Measurements from ENCODE around the gene MYCBPAP. TPM values are rescaled to one million over a fixed set of nuclear protein-coding genes. Genes with fewer than 3 reads are reported as not detected.

The MYCBPAP gene
- total RNA-seq, 4 donors from 2014 or later = 0.78 to 3.2 (median 1.6) TPM

DNA sequence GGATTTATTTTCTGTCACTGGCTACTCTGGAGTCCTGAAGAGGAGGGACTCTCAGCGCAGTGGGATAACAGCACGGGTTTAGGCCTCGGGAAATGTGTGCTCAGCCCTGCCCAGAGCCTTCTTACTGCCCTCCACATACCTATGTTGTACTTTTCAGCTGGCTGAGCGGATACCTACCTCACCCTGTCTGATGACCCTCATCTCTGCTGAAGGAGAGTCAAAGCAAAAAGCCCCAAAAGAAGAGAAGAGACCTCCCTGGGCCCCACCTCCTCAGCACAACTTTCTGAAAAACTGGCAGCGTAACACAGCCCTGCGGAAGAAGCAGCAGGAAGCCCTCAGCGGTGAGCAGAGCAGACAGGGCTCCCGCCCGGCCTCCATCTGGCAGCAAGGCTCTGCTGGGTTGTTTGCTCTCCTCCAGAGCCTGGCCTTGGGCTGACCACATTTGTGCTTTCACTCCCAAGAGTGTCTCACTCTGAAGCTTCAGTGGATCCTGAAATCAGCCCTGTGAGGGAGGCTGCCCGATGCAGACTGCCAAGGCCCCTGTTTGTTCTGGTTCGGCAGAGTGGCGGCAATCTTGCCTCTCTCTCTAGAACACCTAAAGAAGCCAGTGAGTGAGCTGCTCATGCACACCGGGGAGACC, 10.3 kb downstream of the MYCBPAP start:
- intact Hi-C loops (cut with DNase I) = no loop called here
- peak overlapping the region; percentile 43 to 63 (median 47) for H3K27ac ChIP-seq
- H3K4me3 ChIP-seq (replicated peaks in 1 of 3) = no peak overlapping the region
- no peaks in the 10 kb centered on the region for H3K36me3 ChIP-seq
- WGBS, 2 donors = 47 to 58% methylated on average over 13 of the region's 13 CpGs
- H3K9me3 ChIP-seq = no peaks in the 10 kb centered on the region
- H3K4me1 ChIP-seq = peaks cover 21 to 23% of the 10 kb centered on the region in 2 donors
- H3K27me3 ChIP-seq = no peaks in the 10 kb centered on the region
- DNase-seq = peak; percentile 76
- TF ChIP-seq CTCF (IDR thresholded peaks at IDR 0.05) = no peak
- TF ChIP-seq POLR2A (IDR thresholded peaks at IDR 0.05) = no peak

DNA sequence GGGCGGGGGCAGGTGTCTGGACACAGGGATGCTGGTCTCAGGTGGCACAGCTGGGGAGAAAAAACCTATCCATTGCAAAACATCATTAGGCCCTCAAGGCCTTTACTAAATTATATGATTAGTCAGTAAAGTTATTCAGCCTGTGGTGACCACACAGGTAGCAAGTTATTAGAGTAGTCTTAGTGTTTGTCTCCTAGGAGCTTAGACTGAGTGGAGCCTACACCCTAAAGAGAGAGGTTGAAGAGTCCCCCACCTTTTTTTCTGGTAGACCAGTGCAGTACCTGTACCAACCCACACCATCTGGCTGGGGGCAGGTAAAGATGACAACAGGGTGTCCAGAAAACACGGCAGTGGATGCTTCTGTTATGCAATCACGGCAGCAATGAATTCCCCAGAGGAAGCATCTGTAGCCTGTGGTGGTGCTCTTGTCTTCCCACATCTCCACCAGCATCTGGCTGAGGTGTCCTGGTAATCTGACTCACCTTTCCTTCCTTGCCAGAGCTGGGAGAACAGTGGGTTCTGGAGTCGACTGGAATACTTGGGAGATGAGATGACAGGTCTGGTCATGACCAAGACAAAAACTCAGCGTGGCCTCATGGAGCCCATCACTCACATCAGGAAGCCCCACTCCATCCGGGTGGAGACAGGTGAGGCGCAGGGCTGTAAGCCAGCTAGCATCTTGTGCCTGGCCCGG, 11.0 kb downstream of the MYCBPAP start:
- Histone ChIP-seq H3K27ac (peak overlapping the region; percentile 18 to 63 (median 43)), H3K9me3 (no peaks in the 10 kb centered on the region), H3K4me3 (replicated peaks in 1 of 3) (no peak overlapping the region), H3K4me1 (peaks cover 21 to 23% of the 10 kb centered on the region in 2 donors), H3K36me3 (no peaks in the 10 kb centered on the region), H3K27me3 (no peaks in the 10 kb centered on the region)
- TF ChIP-seq POLR2A (IDR thresholded peaks at IDR 0.05) (no peak), CTCF (IDR thresholded peaks at IDR 0.05) (no peak)
- 83 to 87% methylated on average over 4 to 8 of the region's 8 CpGs for WGBS, 2 donors
- intact Hi-C loops (cut with DNase I) = no loop called here
- no peak for DNase-seq

DNA sequence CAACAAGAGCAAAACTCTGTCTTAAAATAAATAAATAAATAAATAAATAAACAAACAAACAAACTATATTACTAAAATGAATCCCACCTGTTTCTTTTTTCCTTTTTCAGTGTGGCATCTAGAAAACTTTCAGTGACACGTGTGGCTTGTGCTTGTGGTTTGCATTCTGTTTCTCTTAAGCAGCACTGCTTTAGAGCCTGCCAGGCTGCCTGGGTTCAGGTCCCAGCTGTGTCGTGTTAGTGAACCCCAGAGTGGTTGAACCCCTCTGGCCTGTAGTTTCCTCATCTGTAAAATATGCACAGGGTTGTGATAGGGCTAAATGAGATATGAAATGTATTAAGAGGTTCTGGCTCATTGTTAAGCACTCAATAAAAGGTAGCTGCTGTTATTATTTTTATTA, 12.2 kb downstream of the MYCBPAP start:
- DNase-seq = no peak
- Histone ChIP-seq H3K27me3 (no peaks in the 10 kb centered on the region), H3K36me3 (no peaks in the 10 kb centered on the region), H3K9me3 (no peaks in the 10 kb centered on the region), H3K4me3 (replicated peaks in 1 of 3) (no peak overlapping the region), H3K27ac (no peak overlapping the region), H3K4me1 (peaks cover 12 to 13% of the 10 kb centered on the region in 2 donors)
- intact Hi-C loops (cut with DNase I) = no loop called here
- WGBS, 2 donors = 85 to 86% methylated on average over 2 of the region's 2 CpGs
- TF ChIP-seq CTCF (IDR thresholded peaks at IDR 0.05) (no peak), POLR2A (IDR thresholded peaks at IDR 0.05) (no peak)

DNA sequence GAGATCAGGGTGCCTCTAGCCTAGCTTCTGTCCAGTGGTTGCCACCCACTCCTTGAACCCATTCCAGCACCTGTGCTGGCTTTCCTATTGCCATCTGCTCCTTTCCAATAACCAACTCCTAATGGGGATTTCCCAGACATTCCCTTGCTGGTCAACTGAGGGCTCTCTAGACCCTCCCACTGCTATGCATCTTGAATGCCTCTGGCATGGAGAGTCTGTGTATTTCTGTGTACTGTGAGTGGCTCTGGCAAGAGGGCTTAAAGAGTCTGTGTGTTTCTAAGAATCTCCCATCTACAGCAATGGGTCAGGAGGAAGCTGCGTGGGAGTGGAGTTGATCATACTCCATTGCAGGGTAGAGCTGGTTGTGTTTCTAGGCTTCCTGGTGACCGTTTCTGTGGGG, 13.3 kb downstream of the MYCBPAP start:
- Histone ChIP-seq H3K4me3 (replicated peaks in 1 of 3) (no peak overlapping the region), H3K9me3 (no peaks in the 10 kb centered on the region), H3K36me3 (no peaks in the 10 kb centered on the region), H3K27ac (no peak overlapping the region), H3K27me3 (no peaks in the 10 kb centered on the region), H3K4me1 (peaks cover 7 to 11% of the 10 kb centered on the region in 2 donors)
- TF ChIP-seq POLR2A (IDR thresholded peaks at IDR 0.05) (no peak), CTCF (IDR thresholded peaks at IDR 0.05) (no peak)
- 38 to 42% methylated on average over 1 to 2 of the region's 2 CpGs for WGBS, 2 donors
- intact Hi-C loops (cut with DNase I) = no loop called here
- peak in 1 of 2 donors; percentile 33 for DNase-seq

DNA sequence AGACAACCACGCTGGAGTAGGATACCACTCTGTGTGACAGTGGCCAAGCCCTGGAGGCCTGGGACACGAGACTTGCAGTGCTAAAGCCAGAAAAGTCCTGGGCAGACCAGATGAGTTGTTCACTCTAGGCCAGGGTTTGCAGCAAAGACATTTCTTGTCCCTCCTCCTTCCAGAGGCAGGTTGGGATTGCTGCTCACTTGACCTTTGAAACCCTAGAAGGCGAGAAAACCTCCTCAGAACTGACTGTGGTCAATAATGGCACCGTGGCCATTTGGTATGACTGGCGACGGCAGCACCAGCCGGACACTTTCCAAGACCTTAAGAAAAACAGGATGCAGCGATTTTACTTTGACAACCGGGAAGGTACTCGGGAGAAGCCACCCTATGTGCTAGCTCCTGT, 14.5 kb downstream of the MYCBPAP start:
- intact Hi-C loops (cut with DNase I) = no loop called here
- 88 to 90% methylated on average over 10 of the region's 10 CpGs for WGBS, 2 donors

More for the DNA sequence above, 14.5 kb downstream of the MYCBPAP start:
- DNase-seq = no peak
- no peaks in the 10 kb centered on the region for H3K27me3 ChIP-seq
- peaks cover 14 to 19% of the 10 kb centered on the region in 2 donors for H3K4me1 ChIP-seq
- no peaks in the 10 kb centered on the region for H3K36me3 ChIP-seq
- no peaks in the 10 kb centered on the region for H3K9me3 ChIP-seq
- no peak overlapping the region for H3K27ac ChIP-seq
- TF ChIP-seq CTCF (IDR thresholded peaks at IDR 0.05) (no peak), POLR2A (IDR thresholded peaks at IDR 0.05) (no peak)
- no peak overlapping the region for H3K4me3 ChIP-seq (replicated peaks in 1 of 3)

All from thyroid gland (tissue), 4 donors.